Activated T-helper 17 cell treated with anti-CD3 and anti-CD28 coated beads, Interleukin-2, amount 50 U/mL, for 72 hours (primary cell): ENCODE results near the gene COIL. TPM values are rescaled to one million over a fixed set of nuclear protein-coding genes. Genes with fewer than 3 reads are reported as not detected.
"Not testable (repeated sequence)": the region's sequence is repeated elsewhere in the genome, so short reads cannot be mapped to it uniquely, and the experiment has no call there.

Source experiments
- ATAC-seq: fragments of 150-1000 bp; cut with Tn5 transposase; replicated peaks from 2 replicates; pipeline ENCODE4 v1.10.0; 2021; ENCODE audit warnings: mild to moderate bottlenecking, moderate library complexity
- H3K27ac Mint-ChIP-seq: one replicate; pipeline ENCODE4 v1.8.0; 2022; ENCODE audit warnings: mixed read lengths
- H3K27me3 Mint-ChIP-seq: one replicate; pipeline ENCODE4 v1.8.0; 2022; ENCODE audit warnings: mixed read lengths
- H3K36me3 Mint-ChIP-seq: one replicate; pipeline ENCODE4 v1.8.0; 2022; ENCODE audit warnings: low read depth, mild to moderate bottlenecking, mixed read lengths
- H3K4me1 Mint-ChIP-seq: one replicate; pipeline ENCODE4 v1.8.0; 2022; ENCODE audit warnings: mixed read lengths
- H3K4me3 Mint-ChIP-seq: one replicate; pipeline ENCODE4 v1.8.0; 2022; ENCODE audit warnings: mild to moderate bottlenecking, mixed read lengths
- H3K9me3 Mint-ChIP-seq: one replicate; pipeline ENCODE4 v1.8.0; 2022; ENCODE audit warnings: mixed read lengths
- total RNA-seq, 2 donors: library from RNA; stranded (reverse); gene quantifications; one replicate each; pipeline ENCODE4 v1.2.3, GENCODE V29; 2022

Gene COIL
- total RNA-seq, 2 donors from 2014 or later: 23.1 to 24.4 TPM

GRCh38 chr17:56987283-56987834, 26.5 kb upstream of the COIL start:
- Mint-ChIP-seq H3K9me3 (no peaks in the 10 kb centered on the region), H3K4me1 (no peaks in the 10 kb centered on the region), H3K27me3 (no peaks in the 10 kb centered on the region), H3K36me3 (peaks cover 57% of the 10 kb centered on the region), H3K4me3 (no peak overlapping the region), H3K27ac (no peak overlapping the region)
- no peak for ATAC-seq

- Mint-ChIP-seq H3K27ac (peak overlapping the region; percentile 70), H3K4me1 (no peaks in the 10 kb centered on the region), H3K4me3 (no peak overlapping the region), H3K36me3 (peaks cover 46% of the 10 kb centered on the region), H3K27me3 (no peaks in the 10 kb centered on the region), H3K9me3 (no peaks in the 10 kb centered on the region)
- no peak for ATAC-seq
These were observed 24.7 kb upstream of the COIL start for GRCh38 chr17:56985371-56986162.

GRCh38 chr17:56983366-56983765, 22.5 kb upstream of the COIL start:
- H3K4me1 Mint-ChIP-seq: peaks cover 9% of the 10 kb centered on the region
- ATAC-seq: no peak
- peaks cover 36% of the 10 kb centered on the region for H3K36me3 Mint-ChIP-seq
- no peak overlapping the region for H3K27ac Mint-ChIP-seq
- H3K27me3 Mint-ChIP-seq: no peaks in the 10 kb centered on the region
- no peaks in the 10 kb centered on the region for H3K9me3 Mint-ChIP-seq
- H3K4me3 Mint-ChIP-seq: no peak overlapping the region

- no peaks in the 10 kb centered on the region for H3K27me3 Mint-ChIP-seq
- H3K36me3 Mint-ChIP-seq: peaks cover 26% of the 10 kb centered on the region
- no peak overlapping the region for H3K4me3 Mint-ChIP-seq
- no peak for ATAC-seq
- H3K27ac Mint-ChIP-seq: no peak overlapping the region
- no peaks in the 10 kb centered on the region for H3K9me3 Mint-ChIP-seq
- peaks cover 11% of the 10 kb centered on the region for H3K4me1 Mint-ChIP-seq
These were observed 21.5 kb upstream of the COIL start for GRCh38 chr17:56982312-56982711.

- H3K27me3 Mint-ChIP-seq, H3K27ac Mint-ChIP-seq, H3K4me3 Mint-ChIP-seq, ATAC-seq, H3K9me3 Mint-ChIP-seq: not testable (repeated sequence)
- Mint-ChIP-seq H3K4me1 (peaks cover 11% of the 10 kb centered on the region), H3K36me3 (peaks cover 10% of the 10 kb centered on the region)
These were observed 19.7 kb upstream of the COIL start for GRCh38 chr17:56980526-56980925.

- H3K36me3 Mint-ChIP-seq: peaks cover 4% of the 10 kb centered on the region
- no peaks in the 10 kb centered on the region for H3K9me3 Mint-ChIP-seq
- H3K27me3 Mint-ChIP-seq: peaks cover 4% of the 10 kb centered on the region
- peak overlapping the region; percentile 97 for H3K4me3 Mint-ChIP-seq
- ATAC-seq: peak; percentile 37
- H3K27ac Mint-ChIP-seq: peak overlapping the region; percentile 98
- peaks cover 11% of the 10 kb centered on the region for H3K4me1 Mint-ChIP-seq
These were observed 18.2 kb upstream of the COIL start for GRCh38 chr17:56979091-56979480.

- Mint-ChIP-seq H3K27me3 (peaks cover 4% of the 10 kb centered on the region), H3K4me3 (peak overlapping the region; percentile 97), H3K4me1 (peaks cover 11% of the 10 kb centered on the region), H3K9me3 (no peaks in the 10 kb centered on the region), H3K27ac (peak overlapping the region; percentile 98), H3K36me3 (no peaks in the 10 kb centered on the region)
- peak; percentile 45 for ATAC-seq
These were observed 17.7 kb upstream of the COIL start for GRCh38 chr17:56978441-56979090.

- peak; percentile 94 for ATAC-seq
- H3K36me3 Mint-ChIP-seq: no peaks in the 10 kb centered on the region
- no peaks in the 10 kb centered on the region for H3K9me3 Mint-ChIP-seq
- H3K27ac Mint-ChIP-seq: peak within 1 kb of the TSS; percentile 98
- H3K4me3 Mint-ChIP-seq: peak within 1 kb of the TSS; percentile 97
- peaks cover 11% of the 10 kb centered on the region for H3K4me1 Mint-ChIP-seq
- peaks cover 4% of the 10 kb centered on the region for H3K27me3 Mint-ChIP-seq
These were observed 17.0 kb upstream of the COIL start, which contains the start of gene SCPEP1 for GRCh38 chr17:56977673-56978395. TSS of gene SCPEP1 (plus strand) at chr17:56978131. CDS start at chr17:56978160, 29 bp downstream.

GRCh38 chr17:56976941-56977608, 16.2 kb upstream of the COIL start:
- Mint-ChIP-seq H3K27me3 (peaks cover 4% of the 10 kb centered on the region), H3K4me3 (peak overlapping the region; percentile 97), H3K9me3 (no peaks in the 10 kb centered on the region), H3K4me1 (peaks cover 11% of the 10 kb centered on the region), H3K27ac (peak overlapping the region; percentile 33), H3K36me3 (no peaks in the 10 kb centered on the region)
- no peak for ATAC-seq

- Mint-ChIP-seq H3K4me1 (peaks cover 11% of the 10 kb centered on the region), H3K36me3 (no peaks in the 10 kb centered on the region), H3K27ac (no peak overlapping the region), H3K27me3 (peaks cover 4% of the 10 kb centered on the region), H3K4me3 (no peak overlapping the region), H3K9me3 (no peaks in the 10 kb centered on the region)
- ATAC-seq: no peak
These were observed 14.8 kb upstream of the COIL start for GRCh38 chr17:56975656-56976055.

GRCh38 chr17:56974055-56974454, 13.2 kb upstream of the COIL start:
- no peak for ATAC-seq
- H3K27ac Mint-ChIP-seq: no peak overlapping the region
- no peaks in the 10 kb centered on the region for H3K36me3 Mint-ChIP-seq
- no peaks in the 10 kb centered on the region for H3K9me3 Mint-ChIP-seq
- H3K4me3 Mint-ChIP-seq: no peak overlapping the region
- peaks cover 4% of the 10 kb centered on the region for H3K27me3 Mint-ChIP-seq
- H3K4me1 Mint-ChIP-seq: peaks cover 9% of the 10 kb centered on the region

GRCh38 chr17:56973520-56973919, 12.7 kb upstream of the COIL start:
- no peaks in the 10 kb centered on the region for H3K9me3 Mint-ChIP-seq
- ATAC-seq: no peak
- H3K36me3 Mint-ChIP-seq: no peaks in the 10 kb centered on the region
- peaks cover 4% of the 10 kb centered on the region for H3K27me3 Mint-ChIP-seq
- no peak overlapping the region for H3K4me3 Mint-ChIP-seq
- H3K27ac Mint-ChIP-seq: no peak overlapping the region
- peaks cover 4% of the 10 kb centered on the region for H3K4me1 Mint-ChIP-seq

GRCh38 chr17:56972111-56972730, 11.4 kb upstream of the COIL start:
- H3K9me3 Mint-ChIP-seq: no peaks in the 10 kb centered on the region
- peaks cover 4% of the 10 kb centered on the region for H3K27me3 Mint-ChIP-seq
- no peaks in the 10 kb centered on the region for H3K36me3 Mint-ChIP-seq
- ATAC-seq: no peak
- no peaks in the 10 kb centered on the region for H3K4me1 Mint-ChIP-seq
- H3K27ac Mint-ChIP-seq: no peak overlapping the region
- no peak overlapping the region for H3K4me3 Mint-ChIP-seq

GRCh38 chr17:56970974-56971373, 10.1 kb upstream of the COIL start:
- no peak overlapping the region for H3K27ac Mint-ChIP-seq
- peaks cover 4% of the 10 kb centered on the region for H3K27me3 Mint-ChIP-seq
- no peaks in the 10 kb centered on the region for H3K36me3 Mint-ChIP-seq
- no peaks in the 10 kb centered on the region for H3K9me3 Mint-ChIP-seq
- ATAC-seq: no peak
- H3K4me3 Mint-ChIP-seq: no peak overlapping the region
- H3K4me1 Mint-ChIP-seq: no peaks in the 10 kb centered on the region
